Vagina (tissue), 2 donors: Measurements from ENCODE around the gene RTCA. TPM values are rescaled to one million over a fixed set of nuclear protein-coding genes. Genes with fewer than 3 reads are reported as not detected.

Experiments
- DNase-seq, 2 donors: peaks; one replicate each; pipeline ENCODE4 v3.0.0-alpha.2; 2017; ENCODE audit errors: extremely low spot score in 2 of 2
- H3K27ac ChIP-seq: fragments of 200-600 bp; sonication (generic); one replicate; pipeline ENCODE4 v1.5.1; 2019
- H3K27me3 ChIP-seq: fragments of 200-600 bp; sonication (generic); one replicate; pipeline ENCODE4 v1.5.1; 2019
- H3K36me3 ChIP-seq, 2 donors: fragments of 200-600 bp; sonication (generic); one replicate each; pipeline ENCODE4 v1.5.1; 2017 to 2019
- H3K4me1 ChIP-seq: fragments of 200-600 bp; sonication (generic); one replicate; pipeline ENCODE4 v1.5.1; 2019
- H3K4me3 ChIP-seq, 2 donors: fragments of 200-600 bp; sonication (generic); 1 replicate in 1 of 2; 2 replicates in 1 of 2; pipeline ENCODE4 v1.5.1; 2016 to 2019
- H3K9me3 ChIP-seq: fragments of 200-600 bp; sonication (generic); one replicate; pipeline ENCODE4 v1.5.1; 2019
- CTCF ChIP-seq, 3 experiments: fragments of 450-650 bp in 2 of 3; fragments of 200-600 bp in 1 of 3; sonication (generic) in 1 of 3; IDR thresholded peaks; one replicate each; pipeline ENCODE4 v1.5.1; 2017 to 2019; ENCODE audit warnings: antibody characterized with exemption in 3 of 3, mild to moderate bottlenecking in 2 of 3, moderate library complexity in 2 of 3
- POLR2A ChIP-seq, 2 donors: fragments of 450-650 bp; IDR thresholded peaks; one replicate each; pipeline ENCODE4 v1.6.1; 2017; ENCODE audit warnings: antibody characterized with exemption in 2 of 2, mild to moderate bottlenecking in 2 of 2, moderate library complexity in 2 of 2
- POLR2AphosphoS5 ChIP-seq, 2 donors: sonication (generic); formaldehyde crosslinking; IDR thresholded peaks; one replicate each; pipeline ENCODE4 v1.9.0; 2017; ENCODE audit warnings: antibody characterized with exemption in 2 of 2, mild to moderate bottlenecking in 2 of 2, low read depth in 1 of 2; ENCODE audit not compliant: insufficient read depth in 1 of 2
- intact Hi-C: fragments of 100-400 bp; cut with DNase I; formaldehyde crosslinking; loops from one replicate; pipeline ENCODE4 v1.15.1; 2023
- total RNA-seq: library from RNA; depleted of rRNA; stranded (reverse); fragments of >200 nt; gene quantifications from one replicate; pipeline ENCODE4 v1.2.3, GENCODE V29; 2016

Gene RTCA
- total RNA-seq, 1 donor from 2014 or later: 14.5 TPM

DNA sequence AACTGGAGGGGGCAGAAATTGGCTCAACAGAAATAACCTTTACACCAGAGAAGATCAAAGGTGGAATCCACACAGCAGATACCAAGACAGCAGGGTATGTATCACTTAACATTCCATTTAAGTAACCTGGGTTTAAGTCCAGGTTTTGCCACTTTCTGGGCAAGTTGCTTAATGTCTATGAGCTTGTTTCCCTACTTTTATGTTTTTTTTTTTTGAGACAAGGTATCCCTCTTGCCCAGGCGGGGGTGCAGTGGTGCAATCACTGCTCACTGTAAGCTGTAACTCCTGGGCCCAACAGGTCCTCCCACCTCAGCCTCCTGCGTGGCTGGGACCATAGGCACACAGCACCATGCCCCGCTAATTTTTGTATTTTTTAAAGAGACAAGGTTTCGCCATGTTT lies 2.2 kb downstream of the RTCA start:
- H3K4me1 ChIP-seq: peaks cover 43% of the 10 kb centered on the region
- no peaks in the 10 kb centered on the region for H3K9me3 ChIP-seq
- DNase-seq: no peak
- intact Hi-C loops: loop anchor here (10.0 kb wide), 1 partner anchor 133 kb away; the partner anchor contains the start of genes SASS6 and TRMT13
- H3K36me3 ChIP-seq: peaks cover 0 to 49% of the 10 kb centered on the region in 2 donors
- no peak overlapping the region for H3K4me3 ChIP-seq
- H3K27ac ChIP-seq: no peak overlapping the region
- no peaks in the 10 kb centered on the region for H3K27me3 ChIP-seq
- TF ChIP-seq POLR2AphosphoS5 (IDR thresholded peaks at IDR 0.05; ENCODE audit: insufficient read depth in 1 of 2, low read depth in 1 of 2): no peak
- no peak for TF ChIP-seq CTCF (IDR thresholded peaks at IDR 0.05)
- TF ChIP-seq POLR2A (IDR thresholded peaks at IDR 0.05): no peak

- Histone ChIP-seq H3K4me3 (no peak overlapping the region), H3K9me3 (no peaks in the 10 kb centered on the region), H3K27me3 (no peaks in the 10 kb centered on the region), H3K4me1 (no peaks in the 10 kb centered on the region), H3K36me3 (peaks cover 4 to 76% of the 10 kb centered on the region in 2 donors), H3K27ac (no peak overlapping the region)
- TF ChIP-seq POLR2A (IDR thresholded peaks at IDR 0.05) (no peak), CTCF (IDR thresholded peaks at IDR 0.05) (no peak), POLR2AphosphoS5 (IDR thresholded peaks at IDR 0.05; ENCODE audit: insufficient read depth in 1 of 2, low read depth in 1 of 2) (no peak)
- intact Hi-C loops: no loop called here
- DNase-seq: no peak
These were observed 11.8 kb downstream of the RTCA start for GRCh38 chr1:100277866-100278265.

DNA sequence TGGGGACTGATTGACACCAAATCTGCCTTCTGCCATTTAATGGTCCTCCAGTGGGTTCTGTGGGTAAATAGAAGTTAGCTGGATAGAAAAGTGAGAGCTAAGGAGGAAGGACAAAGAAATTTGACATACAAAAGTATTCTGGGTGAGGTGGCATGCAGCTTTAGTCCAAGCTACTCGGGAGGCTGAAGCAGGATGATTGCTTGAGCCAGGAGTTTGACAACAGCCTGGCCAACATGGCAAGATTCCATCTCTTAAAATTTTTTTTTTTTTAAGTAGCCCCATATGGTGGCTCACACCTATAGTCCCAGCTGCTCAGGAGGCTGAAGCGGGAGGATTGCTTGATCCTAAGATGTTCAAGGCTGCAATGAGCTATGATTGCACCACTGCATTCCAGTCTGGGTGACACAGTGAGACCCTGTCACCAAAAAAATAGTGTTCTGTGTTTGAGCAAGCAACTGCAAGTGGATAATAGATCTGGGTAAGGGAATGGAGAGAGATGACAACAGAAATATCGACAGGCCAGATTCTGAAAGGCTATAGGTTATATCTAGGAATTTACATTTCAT lies 13.4 kb downstream of the RTCA start:
- TF ChIP-seq POLR2AphosphoS5 (IDR thresholded peaks at IDR 0.05; ENCODE audit: insufficient read depth in 1 of 2, low read depth in 1 of 2) (no peak), CTCF (IDR thresholded peaks at IDR 0.05) (no peak), POLR2A (IDR thresholded peaks at IDR 0.05) (no peak)
- Histone ChIP-seq H3K4me1 (no peaks in the 10 kb centered on the region), H3K27ac (no peak overlapping the region), H3K9me3 (no peaks in the 10 kb centered on the region), H3K36me3 (peaks cover 2 to 71% of the 10 kb centered on the region in 2 donors), H3K27me3 (no peaks in the 10 kb centered on the region), H3K4me3 (no peak overlapping the region)
- DNase-seq: no peak
- intact Hi-C loops: no loop called here

DNA sequence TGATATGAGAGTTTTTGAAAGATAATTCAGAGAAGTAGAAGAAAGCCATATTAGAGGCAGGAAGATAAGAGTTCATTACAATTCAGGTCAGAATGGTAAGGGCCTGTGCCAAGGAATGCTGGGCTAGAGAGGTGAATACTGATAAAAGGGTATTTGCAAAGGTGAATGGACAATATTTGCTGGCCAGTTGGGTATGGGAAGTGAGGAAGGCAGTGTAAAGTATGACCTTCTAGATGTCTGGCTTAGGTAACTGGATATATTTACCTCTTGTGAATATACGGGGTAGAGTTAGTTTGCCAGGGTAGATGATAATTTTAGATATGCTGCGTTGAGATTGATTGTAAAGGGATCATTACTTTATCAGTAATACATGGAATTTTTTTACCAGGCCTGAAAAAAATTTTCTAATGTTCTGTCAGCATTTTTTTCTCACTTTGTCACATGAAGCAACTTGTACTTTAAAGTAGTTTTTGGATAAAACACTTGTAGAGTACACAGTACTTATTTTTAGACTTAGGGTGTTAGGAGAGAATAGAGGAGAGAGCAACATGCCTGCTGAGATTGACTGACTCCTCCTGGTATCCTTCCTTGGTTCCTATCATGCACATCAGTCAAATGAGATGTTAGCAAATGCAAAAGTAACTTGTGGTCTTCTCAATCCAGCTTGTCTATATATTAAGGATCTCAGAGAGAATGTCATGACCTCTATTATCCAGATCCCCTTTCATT lies 14.1 kb downstream of the RTCA start:
- Histone ChIP-seq H3K36me3 (peaks cover 0 to 71% of the 10 kb centered on the region in 2 donors), H3K9me3 (no peaks in the 10 kb centered on the region), H3K4me3 (no peak overlapping the region), H3K27ac (no peak overlapping the region), H3K4me1 (no peaks in the 10 kb centered on the region), H3K27me3 (no peaks in the 10 kb centered on the region)
- no peak for DNase-seq
- TF ChIP-seq CTCF (IDR thresholded peaks at IDR 0.05) (no peak), POLR2AphosphoS5 (IDR thresholded peaks at IDR 0.05; ENCODE audit: insufficient read depth in 1 of 2, low read depth in 1 of 2) (no peak), POLR2A (IDR thresholded peaks at IDR 0.05) (no peak)
- intact Hi-C loops: no loop called here

DNA sequence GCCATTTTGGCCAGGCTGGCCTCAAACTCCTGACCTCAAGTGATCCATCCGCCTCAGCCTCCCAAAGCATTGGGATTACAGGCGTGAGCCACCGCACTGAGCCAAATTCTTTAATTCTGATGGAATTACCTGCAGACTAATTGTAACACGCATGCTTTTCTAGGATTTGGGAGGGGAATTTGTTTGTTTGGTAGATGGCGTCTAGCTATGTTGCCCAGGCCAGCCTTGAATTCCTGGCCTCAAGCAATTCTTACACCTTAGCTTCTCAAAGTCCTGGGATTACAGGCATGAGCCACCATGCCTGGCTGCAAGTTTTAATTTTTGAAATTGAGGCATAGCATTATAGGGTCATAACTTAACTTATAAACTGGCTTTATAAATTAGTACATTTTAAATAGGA lies 18.6 kb downstream of the RTCA start:
- no peak for DNase-seq
- H3K9me3 ChIP-seq: no peaks in the 10 kb centered on the region
- H3K27ac ChIP-seq: no peak overlapping the region
- peaks cover 0 to 63% of the 10 kb centered on the region in 2 donors for H3K36me3 ChIP-seq
- TF ChIP-seq POLR2A (IDR thresholded peaks at IDR 0.05) (no peak), CTCF (IDR thresholded peaks at IDR 0.05) (no peak), POLR2AphosphoS5 (IDR thresholded peaks at IDR 0.05; ENCODE audit: insufficient read depth in 1 of 2, low read depth in 1 of 2) (no peak)
- H3K27me3 ChIP-seq: no peaks in the 10 kb centered on the region
- intact Hi-C loops: no loop called here
- no peak overlapping the region for H3K4me3 ChIP-seq
- no peaks in the 10 kb centered on the region for H3K4me1 ChIP-seq
